Naive thymus-derived CD4-positive, alpha-beta T cell (primary cell): Measurements from ENCODE around the gene PPP5C. TPM values are rescaled to one million over a fixed set of nuclear protein-coding genes. Genes with fewer than 3 reads are reported as not detected.
"Not testable (repeated sequence)": the region's sequence is repeated elsewhere in the genome, so short reads cannot be mapped to it uniquely, and the experiment has no call there.

ENCODE experiments used
- ATAC-seq: fragments of 150-1000 bp; cut with Tn5 transposase; 2 replicates; pipeline ENCODE4 v1.10.0; 2021; ENCODE audit warnings: mild to moderate bottlenecking, moderate library complexity
- CTCF ChIA-PET: fragments of 350-600 bp; sonication (Branson Sonifier 250); formaldehyde crosslinking; loops from one replicate; lab custom pipeline; 2021; ENCODE audit warnings: antibody characterized with exemption; lab: Charles Lee
- POLR2A ChIA-PET: fragments of 350-600 bp; sonication (Branson Sonifier 250); formaldehyde crosslinking; loops from one replicate; lab custom pipeline; 2021; ENCODE audit warnings: antibody characterized with exemption, inconsistent platforms; lab: Charles Lee
- DNase-seq, 9 donors: peaks; one replicate each; pipeline versions ENCODE4 v3.0.0 to v3.0.0-alpha.2; 2020 to 2022; ENCODE audit warnings: mixed read lengths in 1 of 9
- H3K27ac ChIP-seq: one replicate; pipeline ENCODE4 v1.7.0; 2013; ENCODE audit warnings: mild to moderate bottlenecking, low read depth, low read length, moderate library complexity
- H3K27me3 ChIP-seq, 2 donors: one replicate each; pipeline ENCODE4 v1.7.0; 2013; ENCODE audit warnings: low read length in 2 of 2, mild to moderate bottlenecking in 2 of 2, moderate library complexity in 2 of 2; ENCODE audit not compliant: control insufficient read depth in 2 of 2, insufficient read depth in 2 of 2
- H3K36me3 ChIP-seq, 3 experiments: 1 replicate in 2 of 3; 2 replicates in 1 of 3; pipeline ENCODE4 v1.7.0; 2013; ENCODE audit warnings: low read length in 3 of 3, mild to moderate bottlenecking in 3 of 3, moderate library complexity in 1 of 3; ENCODE audit not compliant: insufficient read depth in 3 of 3, control insufficient read depth in 2 of 3
- H3K4me1 ChIP-seq, 2 donors: one replicate each; pipeline ENCODE4 v1.7.0; 2013; ENCODE audit warnings: low read length in 2 of 2, mild to moderate bottlenecking in 2 of 2, moderate library complexity in 1 of 2; ENCODE audit not compliant: control insufficient read depth in 2 of 2, insufficient read depth in 2 of 2
- H3K4me3 ChIP-seq: 2 replicates; pipeline ENCODE4 v1.7.0; 2013; ENCODE audit warnings: mild to moderate bottlenecking, low read length
- H3K9me3 ChIP-seq, 3 experiments: 1 replicate in 2 of 3; 2 replicates in 1 of 3; pipeline ENCODE4 v1.7.0; 2013; ENCODE audit warnings: low read length in 3 of 3; ENCODE audit not compliant: control insufficient read depth in 2 of 3
- H3K27ac Mint-ChIP-seq, 9 donors: one replicate each; pipeline ENCODE4 v1.8.0; 2020 to 2022; ENCODE audit warnings: mixed read lengths in 9 of 9, mild to moderate bottlenecking in 8 of 9, moderate library complexity in 5 of 9, inconsistent platforms in 2 of 9
- H3K27me3 Mint-ChIP-seq, 5 donors: one replicate each; pipeline ENCODE4 v1.8.0; 2021 to 2022; ENCODE audit warnings: mixed read lengths in 5 of 5, mild to moderate bottlenecking in 1 of 5
- H3K36me3 Mint-ChIP-seq, 5 donors: one replicate each; pipeline ENCODE4 v1.8.0; 2020 to 2022; ENCODE audit warnings: mixed read lengths in 5 of 5, mild to moderate bottlenecking in 3 of 5, inconsistent platforms in 1 of 5
- H3K4me1 Mint-ChIP-seq, 7 donors: one replicate each; pipeline ENCODE4 v1.8.0; 2020 to 2022; ENCODE audit warnings: mixed read lengths in 7 of 7, mild to moderate bottlenecking in 3 of 7, inconsistent platforms in 1 of 7
- H3K4me3 Mint-ChIP-seq, 10 donors: one replicate each; pipeline ENCODE4 v1.8.0; 2020 to 2022; ENCODE audit warnings: mild to moderate bottlenecking in 10 of 10, mixed read lengths in 10 of 10, moderate library complexity in 6 of 10, inconsistent platforms in 2 of 10
- H3K9me3 Mint-ChIP-seq, 11 donors: one replicate each; pipeline ENCODE4 v1.8.0; 2020 to 2022; ENCODE audit warnings: mixed read lengths in 11 of 11, mild to moderate bottlenecking in 4 of 11, inconsistent platforms in 1 of 11, moderate library complexity in 1 of 11
- intact Hi-C, 2 donors: fragments of 100-400 bp; cut with micrococcal nuclease; formaldehyde crosslinking; loops; one replicate each; pipeline ENCODE4 v1.15.1; 2023
- polyA plus RNA-seq, 2 donors: library from polyadenylated mRNA; unstranded; fragments of 300-500 nt; fragmentation: Illumina TruSeq; gene quantifications; one replicate each; pipeline ENCODE4 v1.2.3, GENCODE V29; 2021
- total RNA-seq, 6 experiments: library from RNA in 5 of 6; stranded (reverse) in 5 of 6; gene quantifications; 1 replicate in 5 of 6; 2 replicates in 1 of 6; pipeline ENCODE4 v1.2.3 and lab custom pipeline; 2021 to 2026

Gene PPP5C
- total and polyA plus RNA-seq, 7 experiments from 2014 or later: 17.4 to 107 (median 44.7) TPM

- DNase-seq: no peak
- Mint-ChIP-seq H3K27me3 (peaks cover 27 to 48% (median 32%) of the 10 kb centered on the region in 5 donors), H3K27ac (no peak overlapping the region), H3K4me3 (no peak overlapping the region), H3K36me3 (no peaks in the 10 kb centered on the region), H3K4me1 (peaks cover 0 to under 1% (median 0%) of the 10 kb centered on the region in 7 donors), H3K9me3 (peaks cover 0 to 2% (median 0%) of the 10 kb centered on the region in 11 donors)
- H3K4me3 ChIP-seq: no peak overlapping the region
- H3K36me3 ChIP-seq: no peaks in the 10 kb centered on the region
- H3K9me3 ChIP-seq: no peaks in the 10 kb centered on the region
- ATAC-seq: no peak
- H3K27me3 ChIP-seq: peaks cover 0 to 4% of the 10 kb centered on the region in 2 donors
- CTCF ChIA-PET: no interaction called here
- POLR2A ChIA-PET: no interaction called here
- intact Hi-C loops: no loop called here
- H3K4me1 ChIP-seq: no peaks in the 10 kb centered on the region
- H3K27ac ChIP-seq: no peak overlapping the region
Measured at GRCh38 chr19:46435009-46435408, 88.1 kb downstream of the PPP5C start.

- CTCF ChIA-PET, H3K4me3 Mint-ChIP-seq, H3K9me3 ChIP-seq, H3K4me3 ChIP-seq, H3K27ac Mint-ChIP-seq, H3K4me1 ChIP-seq, intact Hi-C loops, POLR2A ChIA-PET, ATAC-seq, H3K27ac ChIP-seq, H3K4me1 Mint-ChIP-seq, DNase-seq, H3K36me3 Mint-ChIP-seq, H3K9me3 Mint-ChIP-seq, H3K36me3 ChIP-seq, H3K27me3 ChIP-seq: not testable (repeated sequence)
- peaks cover 22 to 42% (median 25%) of the 10 kb centered on the region in 5 donors for H3K27me3 Mint-ChIP-seq
Measured at GRCh38 chr19:46435689-46436088, 88.8 kb downstream of the PPP5C start.

Other genes starting within 250 kb of the PPP5C start
- not detected for gene IGFL3, start 222.4 kb upstream of the PPP5C start, total RNA-seq
- not detected for gene IGFL3, start 222.4 kb upstream of the PPP5C start, polyA plus RNA-seq
- gene IGFL2, start 198.8 kb upstream of the PPP5C start, total RNA-seq: under 1 TPM in 1 of 5 experiments, not detected in 4; 0.48 TPM
- gene IGFL2, start 198.8 kb upstream of the PPP5C start, polyA plus RNA-seq: not detected
- not detected for gene IGFL1, start 117.3 kb upstream of the PPP5C start, total RNA-seq
- gene IGFL1, start 117.3 kb upstream of the PPP5C start, polyA plus RNA-seq: not detected
- gene HIF3A, start 50.0 kb upstream of the PPP5C start, total RNA-seq: not detected
- not detected for gene HIF3A, start 50.0 kb upstream of the PPP5C start, polyA plus RNA-seq
- gene CCDC8, start 66.5 kb downstream of the PPP5C start, total RNA-seq: not detected
- gene CCDC8, start 66.5 kb downstream of the PPP5C start, polyA plus RNA-seq: not detected
- not detected for gene PNMA8C, start 81.8 kb downstream of the PPP5C start, total RNA-seq
- gene PNMA8C, start 81.8 kb downstream of the PPP5C start, polyA plus RNA-seq: not detected
- under 1 TPM in 2 of 5 experiments, not detected in 3; 0.62 to 0.86 TPM for gene PNMA8A, start 124.5 kb downstream of the PPP5C start, total RNA-seq
- gene PNMA8A, start 124.5 kb downstream of the PPP5C start, polyA plus RNA-seq: not detected
- gene PNMA8B, start 148.8 kb downstream of the PPP5C start, total RNA-seq: 1 to 10 TPM in 2 of 5 experiments, under 1 TPM in 2, not detected in 1; 0.24 to 2.3 (median 1.5) TPM
- gene PNMA8B, start 148.8 kb downstream of the PPP5C start, polyA plus RNA-seq: 1 to 10 TPM; 1.0 to 1.8 TPM